ENCODE measurements around the gene ARHGAP23. TPM values are rescaled to one million over a fixed set of nuclear protein-coding genes. Genes with fewer than 3 reads are reported as not detected.
"Not testable (repeated sequence)": the region's sequence is repeated elsewhere in the genome, so short reads cannot be mapped to it uniquely, and the experiment has no call there.

The ARHGAP23 gene
- polyA plus RNA-seq, 5 donors: 27.3 to 38.1 (median 31.9) TPM

DNA sequence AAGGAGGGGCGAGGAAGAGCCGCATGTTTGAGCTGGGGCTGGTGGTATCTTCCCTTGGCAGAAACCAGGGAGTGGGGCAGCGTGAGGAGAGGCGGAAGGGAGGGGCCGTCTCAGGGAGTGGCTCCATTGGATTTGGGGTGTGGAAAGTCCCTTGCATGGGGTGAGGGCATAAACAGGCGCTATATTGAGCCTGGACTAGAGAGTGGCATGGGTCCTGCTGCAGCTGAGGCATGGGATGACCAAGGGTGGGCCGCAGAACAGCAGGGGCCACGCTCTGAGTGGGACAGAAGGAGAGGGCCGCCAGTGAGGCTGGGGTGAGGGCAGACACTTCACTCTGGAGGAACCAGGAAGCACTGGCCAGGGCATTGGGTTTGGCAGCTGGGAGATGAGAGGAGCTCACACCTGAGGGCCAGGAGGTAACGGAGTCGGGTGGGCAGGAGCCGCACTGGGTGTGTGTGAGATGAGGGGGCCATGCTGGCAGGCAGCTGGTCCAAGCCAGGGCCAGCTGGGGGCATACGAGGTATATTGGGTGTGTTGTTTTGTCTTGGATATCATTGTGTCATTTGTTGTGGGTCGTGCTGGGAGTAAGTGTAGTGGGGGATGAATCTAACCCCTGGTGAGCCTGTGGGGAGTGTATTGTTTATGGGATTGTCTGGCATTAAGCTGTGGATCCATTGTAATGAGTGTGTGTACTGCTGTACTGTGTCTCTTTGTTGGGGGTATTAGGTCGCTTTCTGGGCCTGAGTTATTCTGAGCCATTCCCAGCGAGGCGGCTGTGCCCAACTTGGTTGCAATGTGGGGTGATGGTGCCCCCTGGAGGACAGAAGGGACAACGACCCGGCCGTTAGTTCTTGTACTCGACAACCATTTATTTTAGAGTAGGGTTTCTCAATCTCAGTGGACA is 56.2 kb downstream of the ARHGAP23 start:
- peak; percentile 40 to 53 for DNase-seq

DNA sequence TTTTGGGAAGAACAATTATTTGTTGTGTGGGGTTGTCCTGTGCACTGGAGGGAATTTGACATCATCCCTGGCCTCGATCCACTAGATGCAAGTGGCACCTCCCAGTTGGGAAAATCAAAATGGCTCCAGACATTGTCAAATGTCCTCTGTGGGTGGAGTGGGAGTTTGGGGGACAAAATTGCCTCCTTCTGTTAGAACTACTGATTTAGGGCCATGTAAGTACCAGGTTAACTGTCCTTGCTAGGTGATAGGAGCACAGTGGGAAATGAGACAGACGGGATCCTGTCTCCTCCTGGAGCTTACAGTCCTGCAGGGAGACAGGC is 56.8 kb downstream of the ARHGAP23 start:
- DNase-seq: no peak

GRCh38 chr17:38485681-38486298 is 57.5 kb downstream of the ARHGAP23 start:
- not testable (repeated sequence) for DNase-seq

DNA sequence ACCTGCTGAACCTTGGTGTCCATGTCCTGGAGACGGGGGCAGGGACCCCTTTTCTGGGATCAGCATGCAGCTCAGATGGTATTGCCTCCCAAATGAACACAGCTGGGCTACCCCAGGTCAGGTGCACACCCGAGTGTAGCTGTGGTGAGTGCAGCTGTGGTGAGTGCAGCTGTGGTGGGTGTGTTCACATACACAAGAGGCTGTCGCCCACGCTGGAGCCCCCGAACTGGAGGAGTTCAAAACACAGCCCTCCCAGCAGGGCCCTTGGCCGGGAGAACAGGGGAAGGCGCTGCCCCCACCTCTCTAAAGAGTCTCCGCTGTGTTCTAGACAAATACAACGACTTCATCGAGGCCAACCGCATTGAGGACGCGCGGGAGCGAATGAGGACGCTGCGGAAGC is 61.5 kb downstream of the ARHGAP23 start:
- not testable (repeated sequence) for DNase-seq

- not testable (repeated sequence) for DNase-seq
These were observed 63.2 kb downstream of the ARHGAP23 start for GRCh38 chr17:38491346-38492066.

DNA sequence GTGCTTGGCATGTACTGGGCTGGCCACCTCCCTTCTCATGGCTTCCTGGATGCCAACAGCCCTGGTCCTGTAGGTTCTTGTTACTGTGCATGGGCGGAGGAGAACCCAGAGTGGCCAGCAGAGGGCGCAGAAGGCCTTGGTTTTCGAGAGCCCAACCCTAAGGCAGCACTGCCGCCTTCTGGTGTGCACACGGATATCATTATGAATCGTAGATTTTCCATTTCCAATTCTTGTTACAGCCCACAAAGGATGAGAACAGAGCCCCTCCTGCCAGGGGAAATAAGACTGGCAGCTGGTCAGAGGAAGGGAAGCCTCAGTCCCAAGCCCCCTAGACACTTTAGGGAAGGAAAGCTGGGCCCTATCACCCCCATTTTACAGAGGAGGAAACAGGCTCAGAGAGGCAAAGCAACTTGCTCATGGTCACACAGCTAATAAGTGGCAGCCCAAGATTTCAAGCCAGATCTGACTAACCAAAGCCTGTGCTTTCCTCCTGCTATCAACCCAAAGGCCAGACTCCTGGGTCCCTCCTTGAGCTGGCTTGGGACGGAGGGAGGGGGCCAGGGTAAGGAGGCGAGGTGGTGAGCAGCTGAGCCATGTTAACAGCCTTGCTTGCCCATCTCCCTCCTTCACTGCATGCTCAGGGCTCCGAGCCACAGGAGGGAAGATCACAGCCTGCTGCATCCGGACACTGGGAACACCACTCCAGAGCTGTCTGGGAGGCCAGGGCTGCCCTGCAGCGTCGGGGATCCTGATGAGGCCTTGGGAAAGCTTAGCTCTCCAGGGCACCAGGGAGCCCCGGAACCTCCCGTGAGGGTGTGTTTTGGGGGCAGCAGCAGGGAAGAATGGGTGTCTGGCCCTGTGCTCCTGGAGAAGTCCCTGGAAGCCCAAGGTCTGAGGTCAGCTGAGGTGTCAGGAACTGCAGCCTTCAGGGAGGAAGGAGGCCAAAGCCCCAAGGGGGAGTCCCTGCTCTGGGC is 64.1 kb downstream of the ARHGAP23 start:
- DNase-seq: peak; percentile 64 to 76

- DNase-seq: not testable (repeated sequence)
These were observed 65.9 kb downstream of the ARHGAP23 start for GRCh38 chr17:38494152-38494551.

GRCh38 chr17:38497656-38498055 is 69.4 kb downstream of the ARHGAP23 start:
- not testable (repeated sequence) for DNase-seq

DNA sequence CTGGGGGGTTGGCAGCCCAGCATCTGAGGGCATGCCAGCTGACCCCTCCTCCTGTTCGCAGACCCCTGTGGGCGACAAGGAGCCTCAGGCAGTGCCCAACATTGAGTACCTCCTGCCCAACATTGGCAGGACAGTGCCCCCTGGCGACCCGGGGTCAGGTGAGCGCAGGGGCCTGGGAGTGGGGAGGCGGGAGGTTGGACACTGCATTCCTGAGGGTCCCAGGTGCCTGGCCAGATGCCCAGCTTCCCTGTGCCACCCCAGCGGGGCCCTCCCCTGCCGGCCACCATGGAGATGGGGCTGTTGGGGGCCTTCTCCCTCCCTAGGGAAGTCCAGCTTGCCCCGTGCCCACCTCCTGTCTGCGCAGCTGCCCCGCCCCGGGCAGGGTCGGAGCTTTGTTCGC is 70.1 kb downstream of the ARHGAP23 start:
- no peak for DNase-seq

- not testable (repeated sequence) for DNase-seq
These were observed 71.0 kb downstream of the ARHGAP23 start for GRCh38 chr17:38499230-38499629.

GRCh38 chr17:38501718-38502117 is 73.5 kb downstream of the ARHGAP23 start:
- DNase-seq: not testable (repeated sequence)

DNA sequence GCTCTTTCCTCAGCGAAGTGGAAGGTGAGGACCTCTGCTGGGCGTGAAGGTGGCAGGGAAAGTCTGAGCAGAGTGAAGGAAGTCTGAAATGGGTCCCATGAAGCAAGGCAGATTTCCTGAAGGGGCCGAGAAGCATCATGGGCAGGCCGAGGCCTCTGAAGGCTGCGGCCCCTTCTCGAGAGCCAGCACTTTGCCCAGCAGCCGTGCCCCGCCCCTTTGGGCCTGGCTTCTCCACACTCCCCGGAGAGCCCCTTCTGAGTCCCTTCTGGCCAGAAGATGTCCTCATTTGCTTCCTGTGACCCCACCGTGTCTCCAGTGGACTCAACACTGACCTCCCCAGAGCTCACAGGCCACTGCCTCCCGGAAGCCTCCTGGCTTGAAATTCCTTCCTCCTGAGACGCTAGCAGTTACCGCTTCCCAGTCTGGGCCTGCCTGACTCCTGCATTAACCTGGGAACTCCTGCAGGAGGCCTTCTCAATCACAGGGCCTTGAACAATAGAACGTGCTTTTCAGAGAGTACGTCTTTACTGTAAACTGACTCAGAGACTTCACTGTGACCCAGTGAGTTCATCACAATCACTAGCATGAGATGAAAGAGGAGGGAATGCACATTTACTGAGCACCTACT is 75.1 kb downstream of the ARHGAP23 start:
- not testable (repeated sequence) for DNase-seq

- DNase-seq: no peak
These were observed 76.0 kb downstream of the ARHGAP23 start for GRCh38 chr17:38504216-38504615.

- no peak for DNase-seq
These were observed 79.2 kb downstream of the ARHGAP23 start for GRCh38 chr17:38507436-38507835.

DNA sequence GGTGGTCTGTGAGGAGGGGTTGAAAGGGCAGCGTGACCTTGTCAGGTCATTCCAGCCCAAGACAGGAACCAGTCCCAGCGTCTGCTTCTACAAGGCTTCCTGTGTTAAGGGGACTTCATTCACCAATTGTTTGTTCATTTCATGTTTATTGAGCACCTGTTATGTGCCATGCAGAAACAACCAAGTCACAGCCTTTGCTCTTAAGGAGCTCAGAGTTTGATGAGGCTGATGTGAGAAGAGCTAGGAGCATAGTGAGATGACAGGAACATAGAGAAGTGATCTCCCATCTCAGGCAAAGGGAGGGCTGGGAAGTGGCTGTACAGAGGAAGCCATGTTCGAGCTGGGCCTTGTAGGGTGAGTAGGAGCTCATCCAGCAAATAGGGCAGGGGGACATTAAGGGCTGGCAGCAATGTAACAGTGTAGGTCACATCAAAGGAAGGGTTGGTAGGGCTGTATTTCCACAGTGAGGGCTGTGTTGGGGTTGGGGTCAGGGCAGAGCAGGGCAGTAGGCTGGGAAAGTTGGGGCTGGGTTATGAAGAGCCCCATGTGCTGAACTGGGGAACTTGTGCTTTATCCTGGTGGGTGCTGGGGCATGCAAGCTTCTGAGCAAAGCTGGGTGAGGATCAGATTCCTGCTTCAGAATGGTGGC is 79.8 kb downstream of the ARHGAP23 start:
- no peak for DNase-seq

- no peak for DNase-seq
These were observed 80.3 kb downstream of the ARHGAP23 start for GRCh38 chr17:38508570-38508950.

- DNase-seq: peak; percentile 71 to 81
These were observed 80.9 kb downstream of the ARHGAP23 start for GRCh38 chr17:38508954-38509771.

DNA sequence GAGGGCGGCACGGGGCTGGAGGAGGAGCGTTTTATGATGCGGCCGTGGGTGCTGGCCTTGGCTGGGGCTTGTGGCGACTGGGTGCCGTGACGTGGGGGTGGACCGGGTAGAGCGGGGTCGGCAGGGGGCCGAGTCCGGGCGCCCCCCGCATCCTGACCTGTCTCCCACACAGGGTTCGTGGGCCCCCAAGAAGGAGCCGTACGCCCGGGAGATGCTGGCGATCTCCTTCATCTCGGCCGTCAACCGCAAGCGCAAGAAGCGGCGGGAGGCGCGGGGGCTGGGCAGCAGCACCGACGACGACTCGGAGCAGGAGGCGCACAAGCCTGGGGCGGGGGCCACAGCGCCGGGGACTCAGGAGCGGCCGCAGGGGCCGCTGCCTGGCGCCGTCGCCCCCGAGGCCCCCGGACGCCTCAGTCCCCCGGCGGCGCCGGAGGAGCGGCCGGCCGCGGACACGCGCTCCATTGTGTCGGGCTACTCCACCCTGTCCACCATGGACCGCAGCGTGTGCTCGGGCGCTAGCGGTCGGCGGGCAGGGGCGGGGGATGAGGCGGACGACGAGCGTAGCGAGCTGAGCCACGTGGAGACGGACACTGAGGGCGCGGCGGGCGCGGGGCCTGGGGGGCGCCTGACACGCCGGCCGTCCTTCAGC is 81.6 kb downstream of the ARHGAP23 start:
- DNase-seq: peak in 1 of 2 donors; percentile 25
